H54 (cell line): Measurements from ENCODE around the gene TM9SF1.
A peak's percentile ranks its signal among the peaks of the same experiment; 100 is the strongest.

Experiments used
- DNase-seq: peaks from one replicate; pipeline ENCODE4 v3.0.0; 2011; ENCODE audit warnings: low spot score, mixed read lengths; ENCODE audit not compliant: insufficient read length
- FAIRE-seq: peaks from 3 replicates; lab custom pipeline; 2011; peaks lifted over from hg19 to GRCh38; lab: Jason Lieb, UNC
- POLR2A ChIP-seq: IDR thresholded peaks from 2 replicates; pipeline ENCODE4 v1.6.1; 2011; ENCODE audit warnings: low read depth, mild to moderate bottlenecking, low read length

Gene TM9SF1

GRCh38 chr14:24195186-24196070, at the start of gene TM9SF1:
TM9SF1 (minus strand) TSS chr14:24195441; CDS start chr14:24195019, 422 bp downstream.
- peak; percentile 73 for DNase-seq
- no peak for FAIRE-seq

GRCh38 chr14:24243336-24243836, 48.1 kb upstream of the TM9SF1 start:
- TF ChIP-seq POLR2A = no peak
- FAIRE-seq = no peak
- no peak for DNase-seq

More at GRCh38 chr14:24195186-24196070, at the start of gene TM9SF1:
- peak; percentile 71 for TF ChIP-seq POLR2A

- FAIRE-seq = no peak
- no peak; the same call in 1 of the 2 replicates for TF ChIP-seq POLR2A
- peak; percentile 85 for DNase-seq
Measured at GRCh38 chr14:24241829-24242443, 46.7 kb upstream of the TM9SF1 start.

- FAIRE-seq (no peak), DNase-seq (no peak)
- TF ChIP-seq POLR2A = no peak
Measured at GRCh38 chr14:24240110-24240918, 45.1 kb upstream of the TM9SF1 start.

- no peak for FAIRE-seq
- DNase-seq = no peak
- TF ChIP-seq POLR2A = no peak
Measured at GRCh38 chr14:24238527-24239037, 43.3 kb upstream of the TM9SF1 start.

GRCh38 chr14:24238123-24238522, 42.9 kb upstream of the TM9SF1 start:
- FAIRE-seq = no peak

GRCh38 chr14:24237463-24237955, 42.3 kb upstream of the TM9SF1 start:
- FAIRE-seq = no peak
- no peak for TF ChIP-seq POLR2A
- no peak for DNase-seq

More at GRCh38 chr14:24238123-24238522, 42.9 kb upstream of the TM9SF1 start:
- TF ChIP-seq POLR2A = no peak
- no peak for DNase-seq

GRCh38 chr14:24236689-24237462, 41.6 kb upstream of the TM9SF1 start:
- FAIRE-seq (no peak), DNase-seq (no peak)
- TF ChIP-seq POLR2A = no peak

- no peak for DNase-seq
- no peak for FAIRE-seq
- TF ChIP-seq POLR2A = no peak
Measured at GRCh38 chr14:24235804-24236688, 40.8 kb upstream of the TM9SF1 start.

GRCh38 chr14:24234095-24235005, 39.1 kb upstream of the TM9SF1 start:
- no peak for TF ChIP-seq POLR2A
- FAIRE-seq (no peak), DNase-seq (no peak)

- no peak for TF ChIP-seq POLR2A
- DNase-seq = no peak
- no peak for FAIRE-seq
Measured at GRCh38 chr14:24233538-24233866, 38.3 kb upstream of the TM9SF1 start.
